Mammary epithelial cell (primary cell): Measurements from ENCODE around the gene HBD.

Experiments
- CTCF ChIP-seq, 2 donors: IDR thresholded peaks in 1 of 2; conservative IDR thresholded peaks in 1 of 2; 2 replicates each; pipeline ENCODE4 v1.5.1; 2011 to 2012; ENCODE audit warnings: inconsistent platforms in 2 of 2, low read length in 2 of 2, mild to moderate bottlenecking in 2 of 2, control low read depth in 1 of 2, low read depth in 1 of 2; ENCODE audit not compliant: insufficient read depth in 1 of 2; ENCODE audit errors: extremely low read depth in 1 of 2
- EZH2 ChIP-seq: IDR thresholded peaks from 2 replicates; pipeline ENCODE4 v1.6.1; 2012; ENCODE audit warnings: low read length, inconsistent platforms, borderline replicate concordance

- TF ChIP-seq CTCF (conservative IDR thresholded peaks at IDR 0.05 in 1 of 2, IDR thresholded peaks at IDR 0.05 in 1 of 2; ENCODE audit: extremely low read depth in 1 of 2, insufficient read depth in 1 of 2, low read depth in 1 of 2, low read length in 2 of 2): no peak
- no peak for TF ChIP-seq EZH2
Measured at GRCh38 chr11:5252919-5253265, 18.6 kb upstream of the HBD start.
